ENCODE data around the gene TECPR2. TPM values are rescaled to one million over a fixed set of nuclear protein-coding genes. Genes with fewer than 3 reads are reported as not detected.

The TECPR2 gene
- total and polyA plus RNA-seq, 10 of the 15 experiments (the other 5 are each of a cell fraction or from before 2014, with no cell fraction given): 0.15 to 10.0 (median 3.0) TPM

- H4K20me1 ChIP-seq (ENCODE audit: control insufficient read depth, insufficient read depth): no peaks in the 10 kb centered on the region
- CTCF ChIA-PET: interaction anchor here (0.6 to 2.6 kb wide), 26 partner anchors 10 to 607 kb away, joined by 3 to 19 read pairs (median 3); partner anchors contain the start of genes DYNC1H1 and MOK
- SMC1A ChIA-PET (ENCODE audit: uncharacterized antibody, unreplicated experiment): interaction anchor here (0.9 to 2.7 kb wide), 8 partner anchors 10 to 361 kb away, joined by 3 to 15 read pairs (median 4); partner anchors contain the start of gene MOK
- peaks cover 19% of the 10 kb centered on the region for H3K4me1 ChIP-seq (ENCODE audit: control insufficient read depth, insufficient read depth, low read length)
- H3K27me3 ChIP-seq (replicated peaks in 1 of 2; ENCODE audit: control insufficient read depth in 2 of 2, insufficient read depth in 2 of 2, low read length in 1 of 2): no peaks in the 10 kb centered on the region
- peak overlapping the region; percentile 95 for H2AFZ ChIP-seq (ENCODE audit: control insufficient read depth, low read depth, low read length)
- DNase-seq (ENCODE audit: low read depth, low spot score) (no peak), FAIRE-seq (no peak), ATAC-seq (peak; percentile 74)
- H3K4me2 ChIP-seq (ENCODE audit: control insufficient read depth, insufficient read depth): peak overlapping the region; percentile 97
- no peak overlapping the region for H3K27ac ChIP-seq (ENCODE audit: control insufficient read depth, insufficient read depth)
- RAD21 ChIA-PET (ENCODE audit: unreplicated experiment): interaction anchor here (0.5 to 2.1 kb wide), 22 partner anchors 9 to 543 kb away, joined by 3 to 21 read pairs (median 4); partner anchors contain the start of genes MOK and WDR20
- H3K36me3 ChIP-seq (ENCODE audit: control insufficient read depth in 2 of 2, insufficient read depth in 2 of 2, low read length in 1 of 2): no peaks in the 10 kb centered on the region
- peak overlapping the region; percentile 91 for H3K4me3 ChIP-seq
- BruUV-seq (replicated peaks): no TSS peak
- no peaks in the 10 kb centered on the region for H3K9me3 ChIP-seq (replicated peaks; ENCODE audit: control insufficient read depth, insufficient read depth, low read length)
- intact Hi-C loops (cut with micrococcal nuclease; ENCODE audit: unreplicated experiment): loop anchor here (1.0 to 10.0 kb wide), 7 partner anchors 79 to 610 kb away; partner anchors contain the start of gene HSP90AA1
- POLR2A ChIA-PET: interaction anchor here (0.9 to 1.0 kb wide), 2 partner anchors 9 to 543 kb away, joined by 4 read pairs; partner anchors contain the start of gene MOK
- peak overlapping the region; percentile 53 for H3K9ac ChIP-seq (ENCODE audit: control insufficient read depth, insufficient read depth, low read length)
- in situ Hi-C loops (cut with MboI): loop anchor here (5.0 to 25.0 kb wide), 3 partner anchors 77 to 552 kb away; partner anchors contain the start of genes DYNC1H1 and PPP2R5C
- 9% methylated on average over 52 of the region's 52 CpGs for WGBS (ENCODE audit: insufficient coverage, insufficient replicate concordance, low lambda C conversion rate, missing lambda C conversion rate)
- peaks cover 2% of the 10 kb centered on the region for H3K79me2 ChIP-seq (ENCODE audit: control insufficient read depth, insufficient read depth, low read length)
- TF ChIP-seq LARP7 (IDR thresholded peaks at IDR 0.05): peak; percentile 41; the same call in 1 of the 2 replicates
- TF ChIP-seq CREM (IDR thresholded peaks at IDR 0.05; ENCODE audit: low read depth): peak; percentile 73
- TF ChIP-seq E2F8 (IDR thresholded peaks at IDR 0.05; ENCODE audit: low read depth, partially characterized antibody): no peak
- TF ChIP-seq TARDBP (IDR thresholded peaks at IDR 0.05; ENCODE audit: borderline replicate concordance): no peak
- TF ChIP-seq, protein P1, sequence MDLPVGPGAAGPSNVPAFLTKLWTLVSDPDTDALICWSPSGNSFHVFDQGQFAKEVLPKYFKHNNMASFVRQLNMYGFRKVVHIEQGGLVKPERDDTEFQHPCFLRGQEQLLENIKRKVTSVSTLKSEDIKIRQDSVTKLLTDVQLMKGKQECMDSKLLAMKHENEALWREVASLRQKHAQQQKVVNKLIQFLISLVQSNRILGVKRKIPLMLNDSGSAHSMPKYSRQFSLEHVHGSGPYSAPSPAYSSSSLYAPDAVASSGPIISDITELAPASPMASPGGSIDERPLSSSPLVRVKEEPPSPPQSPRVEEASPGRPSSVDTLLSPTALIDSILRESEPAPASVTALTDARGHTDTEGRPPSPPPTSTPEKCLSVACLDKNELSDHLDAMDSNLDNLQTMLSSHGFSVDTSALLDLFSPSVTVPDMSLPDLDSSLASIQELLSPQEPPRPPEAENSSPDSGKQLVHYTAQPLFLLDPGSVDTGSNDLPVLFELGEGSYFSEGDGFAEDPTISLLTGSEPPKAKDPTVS (IDR thresholded peaks at IDR 0.05; ENCODE audit: low read depth, low read length): no peak
- no peak for TF ChIP-seq EP300 (IDR thresholded peaks at IDR 0.05; ENCODE audit: borderline replicate concordance in 1 of 2, control insufficient read depth in 1 of 2, low read depth in 2 of 2, low read length in 2 of 2)
- no peak for TF ChIP-seq SMAD5 (IDR thresholded peaks at IDR 0.05; ENCODE audit: low read depth)
- peak; percentile 50; the same call in 1 of the 2 replicates for TF ChIP-seq ZNF207 (IDR thresholded peaks at IDR 0.05; ENCODE audit: borderline replicate concordance)
- TF ChIP-seq, protein P2, sequence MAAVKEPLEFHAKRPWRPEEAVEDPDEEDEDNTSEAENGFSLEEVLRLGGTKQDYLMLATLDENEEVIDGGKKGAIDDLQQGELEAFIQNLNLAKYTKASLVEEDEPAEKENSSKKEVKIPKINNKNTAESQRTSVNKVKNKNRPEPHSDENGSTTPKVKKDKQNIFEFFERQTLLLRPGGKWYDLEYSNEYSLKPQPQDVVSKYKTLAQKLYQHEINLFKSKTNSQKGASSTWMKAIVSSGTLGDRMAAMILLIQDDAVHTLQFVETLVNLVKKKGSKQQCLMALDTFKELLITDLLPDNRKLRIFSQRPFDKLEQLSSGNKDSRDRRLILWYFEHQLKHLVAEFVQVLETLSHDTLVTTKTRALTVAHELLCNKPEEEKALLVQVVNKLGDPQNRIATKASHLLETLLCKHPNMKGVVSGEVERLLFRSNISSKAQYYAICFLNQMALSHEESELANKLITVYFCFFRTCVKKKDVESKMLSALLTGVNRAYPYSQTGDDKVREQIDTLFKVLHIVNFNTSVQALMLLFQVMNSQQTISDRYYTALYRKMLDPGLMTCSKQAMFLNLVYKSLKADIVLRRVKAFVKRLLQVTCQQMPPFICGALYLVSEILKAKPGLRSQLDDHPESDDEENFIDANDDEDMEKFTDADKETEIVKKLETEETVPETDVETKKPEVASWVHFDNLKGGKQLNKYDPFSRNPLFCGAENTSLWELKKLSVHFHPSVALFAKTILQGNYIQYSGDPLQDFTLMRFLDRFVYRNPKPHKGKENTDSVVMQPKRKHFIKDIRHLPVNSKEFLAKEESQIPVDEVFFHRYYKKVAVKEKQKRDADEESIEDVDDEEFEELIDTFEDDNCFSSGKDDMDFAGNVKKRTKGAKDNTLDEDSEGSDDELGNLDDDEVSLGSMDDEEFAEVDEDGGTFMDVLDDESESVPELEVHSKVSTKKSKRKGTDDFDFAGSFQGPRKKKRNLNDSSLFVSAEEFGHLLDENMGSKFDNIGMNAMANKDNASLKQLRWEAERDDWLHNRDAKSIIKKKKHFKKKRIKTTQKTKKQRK (IDR thresholded peaks at IDR 0.05; ENCODE audit: low read depth, low read length): no peak
- no peak for TF ChIP-seq POLR2AphosphoS2 (IDR thresholded peaks at IDR 0.05; ENCODE audit: low read depth, low read length)
- TF ChIP-seq SREBF1 (IDR thresholded peaks at IDR 0.05; ENCODE audit: low read length): no peak
- TF ChIP-seq HDAC6 (IDR thresholded peaks at IDR 0.05; ENCODE audit: unreplicated experiment): no peak
- peak; percentile 29; the same call in 1 of the 2 replicates for TF ChIP-seq TCF12 (IDR thresholded peaks at IDR 0.05; ENCODE audit: low read depth, low read length)
- TF ChIP-seq CHD4 (IDR thresholded peaks at IDR 0.05): no peak
Measured at GRCh38 chr14:102314242-102315011, 48.3 kb upstream of the TECPR2 start.

Measured in GM12878 (cell line).